GM19238 (cell line): Measurements from ENCODE around the gene UTF1.
"Not testable (repeated sequence)": the region's sequence is repeated elsewhere in the genome, so short reads cannot be mapped to it uniquely, and the experiment has no call there.

Source experiments
- DNase-seq: peaks from one replicate; pipeline ENCODE4 v3.0.0; 2011; ENCODE audit warnings: low spot score; ENCODE audit not compliant: insufficient read length

Gene UTF1

DNA sequence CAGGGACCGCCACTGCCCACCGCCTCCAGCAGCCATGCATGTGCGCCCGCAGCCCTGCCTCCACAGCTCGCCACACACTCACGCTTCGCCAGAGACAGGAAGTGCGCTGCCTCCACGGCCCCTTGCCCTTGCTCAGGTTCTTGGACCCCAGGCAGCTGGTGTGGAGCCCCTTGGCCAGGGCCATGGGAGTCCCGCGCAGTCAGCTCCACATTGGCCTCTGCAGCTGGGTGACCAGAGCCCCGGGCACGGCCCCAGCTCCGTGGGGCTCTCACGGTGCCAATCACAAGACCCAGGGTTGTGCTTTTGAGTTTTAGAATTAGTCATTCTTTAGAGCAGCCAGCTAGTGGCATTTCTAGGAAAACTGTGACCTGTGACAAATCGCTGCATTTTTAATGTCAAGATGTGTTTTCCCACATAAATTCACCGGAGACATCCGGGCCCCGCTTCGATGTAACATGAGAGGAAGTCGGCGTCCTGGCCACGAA is 4.3 kb upstream of the UTF1 start:
- no peak for DNase-seq

DNA sequence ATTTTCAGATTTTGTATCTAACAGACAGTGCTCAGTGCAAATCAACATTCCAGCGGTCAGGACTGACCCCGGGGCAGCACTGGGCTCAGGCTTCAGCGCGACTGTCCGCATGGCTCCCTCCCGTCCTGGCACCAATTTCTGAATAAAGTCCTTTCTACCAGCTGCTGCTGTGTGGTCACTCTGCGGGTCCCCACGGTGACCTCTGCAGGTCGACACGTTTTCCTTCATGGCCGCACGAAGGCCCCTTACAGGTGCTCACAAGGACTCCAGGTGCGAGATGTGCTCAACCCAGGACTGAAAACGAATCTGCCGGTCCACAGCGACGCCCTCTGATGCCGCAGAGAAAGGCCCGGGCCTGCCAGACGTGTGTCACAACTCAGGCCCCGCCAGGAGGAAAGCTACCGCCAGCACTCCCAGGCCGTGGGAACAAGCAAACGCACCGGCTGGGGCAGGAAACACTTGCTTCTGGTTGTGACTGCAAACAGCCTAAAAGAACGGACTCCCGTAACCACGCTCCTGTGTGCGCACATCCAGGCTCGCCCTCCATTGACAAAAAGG is 3.7 kb upstream of the UTF1 start:
- DNase-seq: no peak

DNA sequence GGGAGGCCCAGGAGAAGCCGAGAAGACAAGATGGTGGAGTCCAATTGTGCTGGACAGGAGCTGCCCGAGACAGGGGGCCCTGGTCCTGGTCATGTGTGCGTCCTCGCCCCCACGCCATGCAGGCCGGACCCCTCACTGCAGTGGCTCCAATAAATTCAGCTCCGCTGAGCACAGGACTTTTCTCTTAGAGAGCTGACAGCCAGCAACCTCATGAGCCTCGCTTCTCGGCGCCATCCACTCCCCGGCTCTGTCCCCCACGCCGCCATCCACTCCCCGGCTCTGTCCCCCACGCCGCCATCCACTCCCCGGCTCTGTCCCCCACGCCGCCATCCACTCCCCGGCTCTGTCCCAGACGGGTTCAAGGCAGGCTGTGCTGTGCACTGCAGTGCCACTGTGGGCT is 2.8 kb upstream of the UTF1 start:
- DNase-seq: no peak

DNA sequence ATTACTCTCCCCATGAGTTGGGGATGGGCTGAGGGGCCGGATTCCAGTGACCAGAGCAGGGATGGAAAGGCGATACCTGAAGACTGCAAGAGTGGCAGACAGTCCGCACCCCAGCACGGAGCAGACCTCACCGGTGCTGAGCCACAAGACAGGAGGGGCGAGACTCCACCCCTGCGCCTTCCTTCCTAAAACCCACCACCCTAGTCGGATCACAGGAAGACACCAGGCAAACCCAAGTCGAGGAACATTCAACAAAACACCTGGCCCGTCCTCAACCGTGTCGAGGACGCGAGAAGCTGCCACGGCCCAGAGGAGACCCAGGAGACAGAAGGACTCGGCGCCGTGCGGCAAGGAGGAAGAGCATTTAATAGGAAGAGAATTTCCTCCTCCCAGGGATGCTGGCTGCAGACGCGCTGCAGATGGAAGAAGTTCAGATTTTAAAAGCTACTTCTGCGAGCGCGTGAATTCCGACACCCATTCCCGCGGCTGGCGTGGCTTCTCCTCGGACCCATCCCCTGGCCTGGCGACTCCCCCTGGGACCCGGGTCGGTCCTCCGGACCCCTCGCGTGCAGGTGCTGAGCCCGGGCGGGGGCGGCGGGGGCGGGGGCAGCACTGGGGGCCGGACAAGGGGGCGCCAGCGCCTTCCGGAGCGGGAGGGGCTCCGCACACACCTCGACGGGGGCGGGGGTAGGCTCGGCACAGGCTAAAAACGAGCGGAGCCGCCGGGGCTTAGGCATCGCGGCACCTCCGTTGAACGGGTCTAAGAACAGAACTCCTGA is 563 bp upstream of the UTF1 start:
- DNase-seq: no peak

DNA sequence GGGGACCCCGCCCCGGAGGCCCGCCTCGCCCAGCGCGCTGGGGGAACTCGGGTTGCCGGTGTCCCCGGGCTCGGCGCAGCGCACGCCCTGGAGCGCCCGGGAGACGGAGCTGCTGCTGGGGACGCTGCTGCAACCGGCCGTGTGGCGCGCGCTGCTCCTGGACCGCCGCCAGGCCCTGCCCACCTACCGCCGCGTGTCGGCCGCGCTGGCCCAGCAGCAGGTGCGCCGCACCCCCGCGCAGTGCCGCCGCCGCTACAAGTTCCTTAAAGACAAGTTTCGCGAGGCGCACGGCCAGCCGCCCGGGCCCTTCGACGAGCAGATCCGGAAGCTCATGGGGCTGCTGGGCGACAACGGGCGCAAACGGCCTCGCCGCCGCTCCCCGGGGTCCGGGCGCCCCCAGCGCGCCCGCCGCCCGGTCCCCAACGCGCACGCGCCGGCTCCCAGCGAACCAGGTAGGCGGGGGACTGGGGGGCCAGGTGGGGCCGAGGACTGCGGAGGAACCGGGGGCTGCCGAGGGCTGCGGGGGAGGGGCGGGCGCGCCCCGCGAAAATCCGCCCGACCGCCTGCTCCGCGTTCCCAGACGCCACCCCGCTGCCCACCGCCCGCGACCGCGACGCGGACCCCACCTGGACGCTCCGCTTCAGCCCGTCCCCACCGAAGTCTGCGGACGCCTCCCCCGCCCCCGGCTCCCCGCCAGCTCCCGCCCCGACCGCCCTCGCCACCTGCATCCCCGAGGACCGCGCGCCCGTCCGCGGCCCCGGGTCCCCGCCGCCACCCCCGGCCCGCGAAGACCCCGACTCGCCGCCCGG is 574 bp downstream of the UTF1 start:
- no peak for DNase-seq

DNA sequence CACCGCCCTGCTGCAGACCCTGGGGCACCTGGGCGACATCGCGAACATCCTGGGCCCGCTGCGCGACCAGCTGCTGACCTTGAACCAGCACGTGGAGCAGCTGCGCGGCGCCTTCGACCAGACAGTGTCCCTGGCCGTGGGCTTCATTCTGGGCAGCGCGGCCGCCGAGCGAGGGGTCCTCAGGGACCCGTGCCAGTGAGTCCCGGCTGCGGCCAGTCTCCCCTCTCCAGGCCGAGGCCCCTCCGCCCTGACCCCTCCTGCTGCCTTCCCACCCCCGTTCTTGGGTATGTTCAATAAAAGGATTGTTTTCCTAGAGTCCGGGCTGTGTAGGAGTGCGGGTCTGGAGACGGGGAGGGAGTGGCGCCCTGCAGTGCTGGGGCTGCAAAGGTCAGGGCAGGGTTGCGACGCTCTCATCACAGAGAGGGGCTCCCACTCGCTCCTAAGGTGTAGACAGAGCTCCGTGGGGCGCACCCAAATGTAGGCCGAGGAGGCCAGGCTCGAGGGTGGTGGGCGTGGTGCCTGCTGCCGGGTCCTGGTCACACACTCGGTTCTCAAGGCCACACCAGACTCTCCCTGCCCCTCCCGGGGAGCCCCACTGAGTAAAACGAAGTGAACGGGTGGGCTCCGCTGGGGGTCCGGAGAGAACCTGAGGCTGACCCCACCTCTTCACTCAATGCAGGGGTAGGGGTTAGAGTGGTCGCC is 1.4 kb downstream of the UTF1 start:
- no peak for DNase-seq

DNA sequence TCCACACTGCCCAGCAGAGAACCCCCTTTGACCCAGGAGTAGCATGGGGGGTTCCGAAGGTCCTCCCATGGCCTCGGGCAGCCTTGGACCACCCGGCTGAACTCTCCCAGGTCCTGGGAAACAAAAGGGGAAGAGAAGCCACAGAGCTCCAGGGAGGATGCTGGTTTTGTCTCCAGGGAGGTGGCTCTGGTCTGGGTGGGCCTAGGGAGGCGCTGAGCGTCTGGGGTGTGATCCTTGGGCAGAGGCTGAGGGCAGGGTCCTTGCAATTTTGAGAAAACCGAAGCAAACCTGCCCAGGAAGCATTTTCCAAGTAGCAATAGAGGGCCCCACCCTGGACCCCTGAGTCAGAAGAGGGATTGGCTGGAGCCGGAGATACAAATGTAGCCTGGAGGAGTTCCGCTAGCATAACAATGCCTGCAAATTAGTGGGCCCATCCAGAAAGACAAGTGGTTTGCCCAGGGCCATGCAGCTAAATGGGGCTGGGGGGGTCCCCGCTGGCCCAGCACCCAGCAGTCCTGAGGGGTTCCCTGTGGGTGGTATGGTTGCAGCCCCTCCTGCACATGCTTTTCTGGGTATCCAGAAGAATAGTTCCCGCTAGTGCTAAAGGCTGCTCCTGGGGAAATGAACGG is 2.0 kb downstream of the UTF1 start:
- DNase-seq: no peak

DNA sequence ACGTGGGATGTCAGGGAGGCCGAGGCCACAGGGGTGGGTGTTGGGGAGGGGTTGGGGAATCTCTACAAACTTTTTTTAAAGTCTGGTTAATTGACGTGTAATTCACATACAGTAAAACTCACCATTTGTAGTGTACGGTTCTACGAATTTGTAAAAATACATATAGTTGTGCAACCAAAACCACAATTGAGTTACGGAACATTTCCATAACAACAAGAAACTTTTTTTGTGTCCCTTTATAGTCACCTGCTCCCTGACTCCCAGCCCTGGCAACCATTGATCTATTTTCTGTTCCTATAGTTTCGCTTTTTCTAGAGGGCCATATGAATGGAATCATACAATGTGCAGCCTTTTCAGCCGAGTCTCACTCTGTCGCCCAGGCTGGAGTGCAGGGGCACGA is 4.8 kb downstream of the UTF1 start:
- DNase-seq: not testable (repeated sequence)

DNA sequence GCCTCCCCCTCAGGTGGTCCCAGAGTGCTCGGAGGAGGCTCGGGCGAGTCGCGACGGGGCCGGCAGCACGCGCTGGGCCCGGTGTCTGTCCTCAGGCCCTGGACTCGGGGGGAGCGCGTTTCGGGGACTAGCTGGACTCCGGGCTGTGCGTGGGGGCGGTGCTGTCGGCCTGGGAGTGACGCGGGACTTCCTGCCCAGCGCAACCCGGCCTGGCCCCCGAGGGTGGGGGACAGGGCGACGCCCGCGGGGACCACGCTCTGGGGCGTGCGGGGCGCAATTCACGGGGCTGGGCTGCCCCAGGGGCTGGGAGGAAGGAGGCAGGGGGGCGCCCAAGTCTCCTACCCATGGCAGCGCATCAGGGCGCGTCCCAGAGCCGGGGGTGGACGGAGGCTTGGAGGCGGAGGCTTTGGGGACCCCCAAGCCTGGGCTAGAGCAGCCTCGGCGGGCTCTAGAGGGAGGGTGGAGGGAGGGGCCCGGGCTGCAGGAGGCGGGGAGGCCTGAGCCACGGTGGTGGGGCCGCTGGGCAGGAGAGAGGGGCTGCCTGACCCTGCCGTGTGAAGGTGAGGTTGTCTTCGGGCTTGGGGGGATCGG is 5.3 kb downstream of the UTF1 start:
- DNase-seq: no peak

DNA sequence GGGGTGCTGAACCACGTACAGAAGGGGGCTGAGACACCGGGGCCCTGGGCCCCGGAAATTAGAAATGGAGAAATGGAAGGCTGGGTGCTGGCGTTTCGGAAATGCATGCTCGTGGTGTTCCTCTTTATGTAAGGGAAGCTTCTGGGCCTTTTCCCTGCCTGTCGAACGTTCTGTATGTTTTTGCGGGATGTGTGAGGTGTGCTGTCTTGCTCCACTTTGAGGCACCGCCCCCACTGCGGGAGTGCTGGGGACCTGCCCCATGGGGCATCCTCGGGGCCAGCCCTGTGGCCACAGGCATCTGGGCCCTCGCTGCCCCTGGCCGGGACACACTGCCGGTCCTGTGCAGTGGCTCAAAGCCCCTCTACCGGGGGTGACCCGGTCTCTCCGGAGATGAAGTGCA is 5.9 kb downstream of the UTF1 start:
- DNase-seq: no peak

DNA sequence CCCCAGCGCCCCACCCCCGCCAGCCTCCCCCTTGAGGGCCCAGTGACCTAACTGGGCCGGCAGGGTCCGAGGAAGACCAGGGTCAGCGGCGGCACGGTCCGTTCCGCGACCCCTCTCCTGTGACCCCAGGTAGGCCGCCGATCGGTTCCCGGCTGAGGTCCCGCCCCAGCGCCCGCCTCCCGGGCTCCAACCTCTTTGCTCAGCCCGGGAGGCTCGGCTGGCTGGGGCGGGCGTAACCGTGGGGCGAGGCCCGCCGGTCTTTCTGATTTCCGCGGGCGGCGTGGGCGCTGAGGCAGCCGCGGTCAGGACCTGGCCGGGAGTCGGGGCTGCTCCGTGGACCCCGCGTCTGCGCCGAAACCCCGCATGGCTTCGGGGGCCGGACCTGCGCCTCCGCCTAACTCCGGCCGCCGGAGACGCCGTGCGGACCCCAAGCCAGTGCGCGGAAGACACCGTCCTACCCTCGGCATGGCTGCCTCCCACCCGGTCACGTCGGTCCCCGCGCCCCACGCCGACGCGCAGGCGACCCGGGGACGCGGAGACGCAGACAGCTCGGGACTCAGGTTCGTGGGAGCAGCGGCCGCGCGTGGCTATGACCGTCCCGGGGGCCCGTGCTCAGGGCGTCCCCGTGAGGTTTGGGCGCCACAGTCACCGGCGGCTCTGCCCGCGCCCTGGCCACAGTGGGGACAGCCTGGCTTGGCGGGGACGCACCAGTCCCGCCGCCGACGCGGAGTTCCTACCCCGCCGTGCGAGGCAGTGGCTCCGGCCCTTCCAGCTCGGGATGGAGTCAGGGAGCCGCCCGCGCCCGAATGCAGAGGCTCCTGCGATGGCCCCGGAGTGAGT is 6.6 kb downstream of the UTF1 start:
- DNase-seq: no peak

DNA sequence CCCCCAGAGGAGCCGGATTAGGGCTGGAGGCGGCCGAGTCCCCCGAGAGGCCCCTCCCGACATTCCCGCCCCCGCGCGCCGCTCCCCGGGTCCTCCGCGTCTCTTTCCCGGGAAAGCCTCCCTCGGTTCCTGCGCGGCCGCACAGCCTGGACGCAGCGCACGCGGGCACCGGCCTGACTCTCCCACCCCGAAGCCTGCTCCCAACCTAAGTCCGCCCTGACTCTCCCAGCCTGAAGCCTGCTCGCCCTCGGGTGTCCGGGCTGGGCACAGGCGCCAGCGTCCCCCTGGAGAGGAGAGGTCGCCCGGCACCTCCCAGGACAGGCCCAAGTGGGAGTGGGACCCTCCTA is 7.2 kb downstream of the UTF1 start:
- DNase-seq: no peak

DNA sequence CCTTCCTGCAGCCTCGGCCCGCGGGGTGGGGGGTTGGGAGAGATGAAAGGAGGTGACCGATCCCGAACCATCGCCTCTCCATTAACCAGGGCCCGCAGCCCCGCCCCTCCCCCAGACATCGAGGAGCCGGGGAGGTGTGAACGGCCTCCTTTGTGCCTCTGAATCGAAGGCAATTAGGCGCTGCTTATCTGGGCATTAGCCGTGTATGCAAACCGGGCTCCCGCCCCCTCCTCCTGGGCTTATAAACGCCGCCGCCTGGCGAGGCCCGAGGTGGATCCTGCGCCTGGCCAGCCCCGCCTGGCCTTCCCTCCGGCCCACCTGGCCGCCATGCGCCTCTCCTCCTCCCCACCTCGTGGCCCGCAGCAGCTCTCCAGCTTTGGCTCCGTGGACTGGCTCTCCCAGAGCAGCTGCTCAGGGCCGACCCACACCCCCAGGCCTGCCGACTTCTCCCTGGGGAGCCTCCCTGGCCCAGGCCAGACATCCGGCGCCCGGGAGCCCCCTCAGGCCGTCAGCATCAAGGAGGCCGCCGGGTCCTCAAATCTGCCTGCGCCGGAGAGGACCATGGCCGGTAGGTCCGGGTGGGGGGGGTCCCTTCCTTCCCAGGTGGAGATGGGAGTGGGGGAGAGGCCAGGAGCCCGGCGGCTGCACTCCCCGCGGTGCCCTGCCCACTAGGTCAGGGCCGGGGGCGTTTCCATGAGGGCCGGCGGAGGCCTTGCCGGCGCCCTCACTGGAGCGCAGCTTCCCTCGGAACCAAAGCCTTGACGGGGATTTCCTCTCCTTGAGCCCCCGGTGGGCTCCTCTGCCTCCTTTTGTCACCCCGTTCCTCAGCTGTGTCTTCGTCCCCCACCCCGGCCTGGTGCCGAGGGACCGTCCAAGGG is 7.8 kb downstream of the UTF1 start, which contains the start of gene VENTX:
VENTX (plus strand) TSS at position 268 of the 878 bp plus-strand sequence; CDS start at position 328, 60 bp downstream.
- DNase-seq: no peak

DNA sequence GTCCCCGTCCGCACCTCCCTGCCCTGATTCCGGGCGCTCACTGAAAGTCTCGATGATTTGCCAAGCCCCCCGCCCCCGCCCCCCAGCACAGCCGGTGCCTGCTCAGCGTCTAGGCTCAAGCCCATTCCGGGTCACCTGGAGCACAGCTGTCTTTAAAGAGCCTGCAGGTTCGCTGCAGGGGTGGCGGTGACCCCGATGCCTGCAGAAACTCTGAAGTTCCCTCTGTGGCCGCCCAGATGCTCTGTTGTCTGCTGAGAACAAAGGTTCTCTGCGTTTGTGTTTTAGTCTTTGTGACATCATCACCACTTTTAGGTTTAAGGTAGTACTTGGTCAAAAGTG is 8.4 kb downstream of the UTF1 start:
- DNase-seq: no peak

DNA sequence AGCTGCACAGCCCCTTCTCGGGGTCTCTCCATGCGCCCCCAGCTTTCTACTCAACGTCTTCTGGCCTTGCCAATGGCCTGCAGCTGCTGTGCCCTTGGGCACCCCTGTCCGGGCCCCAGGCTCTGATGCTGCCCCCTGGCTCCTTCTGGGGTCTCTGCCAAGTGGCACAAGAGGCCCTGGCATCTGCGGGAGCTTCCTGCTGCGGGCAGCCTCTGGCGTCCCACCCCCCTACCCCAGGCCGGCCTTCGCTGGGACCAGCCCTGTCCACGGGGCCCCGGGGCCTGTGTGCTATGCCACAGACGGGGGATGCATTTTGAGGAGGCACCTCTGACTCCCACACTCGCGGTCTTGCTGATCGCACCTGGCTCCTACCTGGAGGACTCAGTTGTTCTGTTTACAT is 10.0 kb downstream of the UTF1 start:
- DNase-seq: no peak

DNA sequence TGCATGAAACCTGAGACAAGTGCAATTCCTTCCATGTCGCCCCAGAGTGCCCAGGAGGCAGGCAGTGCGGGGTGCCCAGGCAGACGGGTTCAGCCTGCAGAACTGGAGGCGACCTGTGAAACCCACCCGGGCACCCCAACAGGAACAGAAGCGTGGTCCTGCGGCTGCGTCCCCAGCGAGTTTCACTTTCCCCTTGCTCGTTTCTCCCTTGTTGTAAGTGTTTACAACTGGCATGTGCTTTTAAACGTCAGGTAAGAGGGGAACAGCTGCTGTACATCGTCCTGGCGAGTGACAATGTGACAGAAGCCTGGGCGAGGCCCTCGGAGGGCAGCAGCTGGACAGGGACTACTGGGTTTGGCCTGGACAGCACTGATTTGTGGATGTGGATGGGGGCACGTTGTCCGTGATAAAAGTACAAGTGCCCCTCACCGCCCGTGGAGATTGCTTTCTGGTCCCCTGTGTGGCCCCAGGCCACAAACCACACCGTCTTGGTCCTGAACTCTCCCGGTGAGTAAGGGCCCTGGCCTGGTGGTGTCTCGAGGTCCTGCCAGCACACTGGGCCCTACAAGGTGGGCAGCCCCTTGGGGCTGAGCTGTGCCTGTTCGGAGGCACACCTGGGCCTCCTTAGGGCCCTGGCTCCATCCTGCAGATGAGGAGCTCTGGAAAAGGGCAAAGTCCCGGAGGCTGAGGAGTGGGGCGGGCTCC is 11.6 kb downstream of the UTF1 start:
- DNase-seq: no peak

DNA sequence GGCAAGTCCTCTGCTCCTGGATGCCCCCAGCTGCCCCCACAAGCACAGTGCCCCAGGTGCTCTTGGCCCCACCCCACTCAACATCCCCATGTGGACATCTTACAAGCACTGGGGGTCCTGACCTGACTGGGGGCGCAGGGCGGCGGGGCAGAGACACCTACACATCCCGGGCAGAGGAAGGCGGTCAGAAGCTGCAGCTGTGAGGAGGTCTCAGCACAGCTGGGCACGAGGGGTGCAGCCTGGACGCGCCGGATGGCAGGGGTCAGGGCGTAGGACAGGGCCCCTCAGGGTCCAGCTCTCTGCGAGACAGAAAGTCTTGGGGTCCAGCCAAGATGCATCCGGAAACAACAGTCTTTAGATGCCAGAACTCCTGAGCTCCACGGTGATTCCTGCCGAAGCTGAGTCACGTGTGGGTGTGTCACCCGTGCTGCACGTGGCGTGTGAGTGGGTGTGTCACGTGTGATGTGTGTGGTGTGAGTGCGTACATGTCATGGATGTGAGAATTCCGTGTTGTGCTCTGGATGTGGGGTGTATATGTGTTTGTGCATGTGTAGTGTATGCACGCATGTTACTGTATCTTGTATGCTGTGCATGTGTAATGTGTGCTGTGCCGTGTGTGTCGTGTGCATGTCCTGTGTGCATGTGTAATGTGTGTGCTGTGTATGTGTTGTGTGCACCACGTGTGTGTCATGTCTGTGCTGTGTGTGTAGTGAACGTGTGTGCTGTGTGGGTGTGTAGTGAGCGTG is 12.8 kb downstream of the UTF1 start:
- DNase-seq: no peak

DNA sequence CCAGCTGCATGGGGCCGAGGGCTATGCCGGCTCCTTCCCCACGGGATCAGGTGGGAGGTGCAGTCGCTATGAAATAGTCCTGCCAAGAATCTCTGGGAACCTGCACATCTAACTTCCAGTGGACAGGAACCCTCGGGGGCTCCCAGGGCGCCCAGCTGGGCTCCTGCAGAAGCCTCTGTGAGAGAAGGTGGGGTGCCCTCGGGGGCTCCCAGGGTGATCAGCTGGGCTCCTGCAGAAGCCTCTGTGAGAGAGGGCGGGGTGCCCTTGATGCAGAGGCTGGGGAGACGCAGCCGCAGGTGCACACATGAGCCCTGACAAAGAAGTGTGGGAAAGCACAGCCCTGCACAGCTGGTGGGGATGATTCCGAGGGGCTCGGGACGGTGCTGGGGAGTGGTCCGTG is 13.6 kb downstream of the UTF1 start:
- no peak for DNase-seq
